Upper lobe of left lung (tissue), 4 donors: ENCODE results near the gene TM4SF18.

ENCODE experiments used
- CTCF ChIP-seq, 6 experiments: fragments of 450-650 bp in 4 of 6; fragments of 200-600 bp in 2 of 6; sonication (generic) in 2 of 6; IDR thresholded peaks; one replicate each; pipeline ENCODE4 v1.5.1; 2016 to 2019; ENCODE audit warnings: antibody characterized with exemption in 6 of 6
- POLR2AphosphoS5 ChIP-seq, 2 donors: sonication (generic); formaldehyde crosslinking; IDR thresholded peaks; one replicate each; pipeline ENCODE4 v1.5.1; 2017; ENCODE audit warnings: antibody characterized with exemption in 2 of 2

GRCh38 chr3:149284034-149284433 lies 49.4 kb downstream of the TM4SF18 start:
- TF ChIP-seq CTCF (IDR thresholded peaks at IDR 0.05), result no peak
- no peak for TF ChIP-seq POLR2AphosphoS5 (IDR thresholded peaks at IDR 0.05)
